Measurements from ENCODE around the gene TMC7. TPM values are rescaled to one million over a fixed set of nuclear protein-coding genes. Genes with fewer than 3 reads are reported as not detected.
"Not testable (repeated sequence)": the region's sequence is repeated elsewhere in the genome, so short reads cannot be mapped to it uniquely, and the experiment has no call there.

The TMC7 gene
- total RNA-seq = 2.8 and 3.6 TPM in 2 replicates

DNA sequence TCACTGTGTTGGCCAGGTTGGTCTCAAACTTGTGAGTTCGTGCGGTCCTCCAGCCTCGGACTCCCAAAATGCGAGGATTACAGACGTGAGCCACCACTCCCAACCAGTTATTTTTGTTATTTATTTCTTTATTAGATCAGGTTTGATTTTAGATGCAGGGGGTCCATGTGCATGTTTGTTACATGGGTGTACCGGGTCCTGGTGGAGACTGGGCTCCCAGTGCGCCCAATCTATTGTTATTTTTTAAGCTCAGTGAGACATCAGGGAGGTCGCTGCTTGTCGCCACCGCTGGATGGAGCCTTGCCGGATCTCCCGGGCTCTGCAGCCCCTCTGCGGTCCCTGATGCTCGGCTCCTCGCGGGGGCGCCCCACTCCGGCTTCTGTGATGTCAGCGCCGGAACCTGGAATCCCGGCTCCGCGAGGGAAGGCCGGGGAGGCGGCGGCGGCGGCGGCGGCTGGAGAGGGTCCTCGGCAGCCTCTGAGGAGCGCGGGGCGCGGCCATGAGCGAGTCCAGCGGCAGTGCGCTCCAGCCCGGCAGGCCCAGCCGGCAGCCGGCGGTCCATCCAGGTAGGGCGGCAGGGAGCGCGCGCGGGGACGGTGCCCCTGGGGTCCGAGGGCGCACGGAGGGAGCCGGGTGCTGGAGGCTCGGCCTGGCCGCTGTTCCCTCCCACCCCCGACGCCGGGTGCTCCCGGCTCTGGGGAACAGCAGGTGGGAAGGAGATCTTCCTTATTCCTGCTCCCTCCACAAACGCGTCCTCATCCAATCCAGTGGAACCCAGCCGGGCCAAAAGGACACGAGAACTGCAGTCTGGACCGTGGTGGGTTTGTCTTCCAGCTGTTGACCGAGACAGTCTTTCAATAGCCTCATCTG lies at the start of gene TMC7:
Gene TMC7, plus strand, starts transcription at position 370 of the 870 bp plus-strand sequence. Its CDS starts 130 bp downstream, at position 500.
- DNase-seq (ENCODE audit: low read depth in 2 of 2) = peak; percentile 91 to 94

GRCh38 chr16:18936727-18937340 lies 46.9 kb upstream of the TMC7 start:
- DNase-seq (ENCODE audit: low read depth in 2 of 2) = no peak

GRCh38 chr16:18937390-18937789 lies 46.3 kb upstream of the TMC7 start:
- no peak for DNase-seq (ENCODE audit: low read depth in 2 of 2)

DNA sequence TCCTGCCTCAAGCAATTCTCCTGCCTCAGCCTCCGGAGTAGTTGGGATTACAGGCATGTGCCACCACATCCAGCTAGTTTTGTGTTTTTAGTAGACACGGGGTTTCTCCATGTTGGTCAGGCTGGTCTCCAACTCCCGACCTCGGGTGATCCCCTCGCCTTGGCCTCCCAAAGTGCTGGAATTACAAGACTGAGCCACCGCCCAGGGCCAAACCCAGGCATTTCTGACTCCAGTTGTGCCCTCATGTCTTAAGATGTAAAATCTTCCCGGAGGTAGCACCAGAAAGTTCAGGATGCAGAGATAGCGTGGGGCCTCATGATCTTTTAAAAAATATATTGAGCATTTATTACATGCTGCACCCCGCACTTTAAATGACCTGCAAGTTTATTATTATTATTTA lies 44.7 kb upstream of the TMC7 start:
- DNase-seq (ENCODE audit: low read depth in 2 of 2) = no peak

DNA sequence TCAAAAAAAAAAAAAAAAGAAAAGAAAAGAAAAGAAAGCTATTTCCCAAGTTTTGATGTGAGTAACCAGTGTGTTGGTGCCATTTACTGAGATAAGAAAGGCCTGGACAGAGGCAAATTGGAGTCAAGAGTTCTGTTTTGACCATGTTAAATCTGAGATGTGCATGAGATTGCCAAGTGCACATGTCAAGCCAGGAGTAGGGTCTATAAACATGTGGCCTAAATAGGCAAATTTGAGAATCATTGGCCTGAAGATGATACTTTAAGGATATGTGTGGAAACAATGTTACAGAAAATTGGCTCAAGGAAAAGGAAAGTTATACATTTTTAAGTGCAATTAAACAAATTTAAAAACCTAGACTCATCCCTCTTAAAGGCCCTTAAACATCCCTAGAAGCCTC lies 42.3 kb upstream of the TMC7 start:
- no peak for DNase-seq (ENCODE audit: low read depth in 2 of 2)

- no peak for DNase-seq (ENCODE audit: low read depth in 2 of 2)
Observed at GRCh38 chr16:18942061-18942460, 41.7 kb upstream of the TMC7 start.

DNA sequence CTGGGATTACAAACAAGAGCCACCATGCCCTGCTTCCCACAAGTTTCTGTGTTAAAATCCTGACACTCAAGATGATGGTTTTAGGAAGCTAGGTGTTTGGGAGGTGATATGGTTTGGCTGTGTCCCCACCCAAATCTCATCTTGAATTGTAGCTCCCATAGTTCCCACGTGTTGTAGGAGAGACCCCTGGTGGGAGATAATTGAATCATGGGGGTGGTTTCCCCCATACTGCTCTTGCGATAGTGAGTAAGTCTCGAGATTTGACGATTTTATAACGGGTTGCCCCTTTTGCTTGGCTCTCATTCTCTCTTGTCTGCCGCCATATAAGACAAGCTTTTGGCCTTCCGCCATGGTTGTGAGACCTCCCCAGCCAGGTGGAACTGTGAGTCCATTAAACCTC lies 40.3 kb upstream of the TMC7 start:
- DNase-seq (ENCODE audit: low read depth in 2 of 2) = no peak

DNA sequence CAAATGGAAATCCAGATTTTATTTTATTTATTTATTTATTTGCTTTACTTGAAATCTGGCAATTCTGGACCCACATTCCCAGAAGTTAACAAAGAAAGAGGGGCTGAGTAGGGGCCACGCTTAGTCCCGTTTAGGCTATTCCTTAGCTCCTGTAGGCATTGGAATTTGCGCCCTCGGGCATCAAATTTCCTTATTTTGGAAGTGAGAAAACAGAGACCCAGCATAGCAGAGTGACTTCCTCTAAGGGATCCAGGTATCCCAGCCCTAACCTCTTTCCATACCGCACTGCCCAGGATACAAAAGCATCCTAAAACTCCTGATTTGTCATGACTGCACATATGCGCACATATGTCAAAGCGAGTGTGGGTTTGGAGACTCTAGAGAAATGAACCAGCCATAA lies 38.5 kb upstream of the TMC7 start:
- no peak for DNase-seq (ENCODE audit: low read depth in 2 of 2)

DNA sequence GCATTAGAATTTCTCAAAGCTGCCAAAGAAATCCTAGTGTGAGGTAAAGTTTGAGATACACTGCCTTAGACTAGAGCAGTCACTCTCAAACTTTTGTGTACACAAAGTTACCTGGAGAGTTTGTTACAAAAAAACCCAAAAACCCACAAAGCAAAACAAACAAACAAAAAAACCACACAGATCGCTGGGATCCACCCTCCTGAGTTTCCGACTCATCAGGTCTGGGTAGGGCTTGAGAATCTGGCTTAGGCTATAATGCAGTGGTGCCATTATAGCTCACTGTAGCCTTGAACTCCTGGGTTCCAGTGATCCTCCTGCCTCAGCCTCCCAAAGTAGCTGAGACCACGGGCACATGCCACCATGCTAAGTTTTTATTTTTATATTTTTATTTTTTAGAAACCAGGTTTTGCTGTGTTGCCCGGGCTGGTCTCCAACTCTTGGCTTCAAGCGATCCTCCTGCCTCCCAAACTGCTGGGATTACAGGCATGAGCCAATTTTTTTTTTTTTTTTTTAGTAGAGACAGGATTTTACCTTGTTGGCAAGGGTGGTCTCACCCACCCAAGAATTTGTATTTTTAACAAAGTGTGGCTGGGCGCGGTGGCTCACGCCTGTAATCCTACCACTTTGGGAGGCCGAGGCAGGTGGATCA lies 35.2 kb upstream of the TMC7 start:
- DNase-seq (ENCODE audit: low read depth in 2 of 2) = no peak

DNA sequence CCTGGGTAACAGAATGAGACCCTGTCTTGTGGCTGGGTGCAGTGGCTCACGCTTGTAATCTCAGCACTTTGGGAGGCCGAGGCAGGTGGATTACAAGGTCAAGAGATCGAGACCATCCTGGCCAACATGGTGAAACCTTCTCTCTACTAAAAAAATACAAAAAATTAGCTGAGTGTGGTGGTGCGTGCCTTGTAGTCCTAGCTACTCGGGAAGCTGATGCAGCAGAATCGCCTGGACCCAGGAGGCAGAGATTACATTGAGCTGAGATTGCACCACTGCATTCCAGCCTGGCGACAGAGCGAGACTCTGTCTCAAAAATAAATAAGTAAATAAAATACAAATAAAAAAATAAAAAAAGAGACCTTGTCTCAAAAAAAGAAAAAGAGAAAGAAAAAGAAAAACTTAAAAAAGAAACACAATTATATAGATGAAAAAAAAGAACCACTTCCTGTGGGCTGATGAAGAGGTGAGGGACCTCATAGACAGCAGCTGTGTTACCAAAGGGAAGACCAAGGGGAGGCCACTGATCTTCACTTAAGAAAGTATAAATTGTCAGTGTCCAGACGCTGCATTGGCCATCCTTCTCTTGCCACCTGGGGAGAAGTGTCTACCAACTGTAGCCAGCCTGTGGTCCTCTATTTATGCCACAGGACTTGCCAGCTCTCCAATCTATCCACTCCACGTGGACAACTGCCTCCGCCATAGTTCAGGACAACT lies 33.1 kb upstream of the TMC7 start:
- no peak for DNase-seq (ENCODE audit: low read depth in 2 of 2)

DNA sequence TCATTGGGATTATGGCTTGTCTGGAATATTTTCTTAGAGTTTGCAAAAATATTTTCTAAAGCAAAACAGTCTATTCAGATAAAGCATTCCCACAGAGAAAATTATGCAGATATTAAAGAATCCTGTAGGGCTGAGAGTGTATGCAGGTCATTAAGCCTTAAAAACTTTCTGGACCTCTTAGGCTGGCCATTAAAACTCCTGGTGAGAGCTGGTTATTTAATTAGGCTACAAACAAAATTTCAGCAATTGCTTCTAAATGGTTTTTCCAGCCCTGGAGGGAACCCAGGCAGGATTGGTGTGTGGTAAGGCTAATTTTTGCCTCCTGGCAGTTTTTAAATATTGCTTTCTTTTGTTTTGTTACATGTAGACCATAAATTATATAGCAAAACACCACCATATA lies 30.2 kb upstream of the TMC7 start:
- no peak for DNase-seq (ENCODE audit: low read depth in 2 of 2)

GRCh38 chr16:18955874-18956580 lies 27.7 kb upstream of the TMC7 start:
- peak; percentile 25 to 38 for DNase-seq (ENCODE audit: low read depth in 2 of 2)

DNA sequence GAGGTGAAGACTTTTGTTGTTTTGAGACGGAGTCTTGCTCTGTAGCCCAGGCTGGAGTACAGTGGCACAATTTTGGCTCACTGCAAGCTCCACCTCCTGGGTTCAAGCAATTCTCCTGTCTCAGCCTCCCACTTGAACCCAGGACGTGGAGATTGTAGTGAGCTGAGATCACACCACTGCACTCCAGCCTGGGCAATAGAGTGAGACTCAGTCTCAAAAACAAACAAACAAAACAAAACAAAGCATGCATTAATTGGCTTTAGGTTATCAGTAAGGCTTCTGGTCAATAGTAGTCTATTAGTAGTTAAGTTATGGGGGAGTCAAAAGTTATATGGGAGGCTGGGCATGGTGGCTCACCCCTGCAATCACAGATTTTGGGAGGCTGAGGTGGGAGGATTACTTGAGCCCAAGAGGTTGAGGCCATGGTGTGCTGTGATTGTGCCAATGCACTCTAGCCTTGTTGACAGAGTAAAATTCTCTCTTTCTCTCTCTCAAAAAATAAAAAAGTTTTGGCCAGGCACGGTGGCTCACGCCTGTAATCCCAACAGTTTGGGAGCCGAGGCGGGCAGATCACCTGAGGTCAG lies 27.0 kb upstream of the TMC7 start:
- not testable (repeated sequence) for DNase-seq (ENCODE audit: low read depth in 2 of 2)

DNA sequence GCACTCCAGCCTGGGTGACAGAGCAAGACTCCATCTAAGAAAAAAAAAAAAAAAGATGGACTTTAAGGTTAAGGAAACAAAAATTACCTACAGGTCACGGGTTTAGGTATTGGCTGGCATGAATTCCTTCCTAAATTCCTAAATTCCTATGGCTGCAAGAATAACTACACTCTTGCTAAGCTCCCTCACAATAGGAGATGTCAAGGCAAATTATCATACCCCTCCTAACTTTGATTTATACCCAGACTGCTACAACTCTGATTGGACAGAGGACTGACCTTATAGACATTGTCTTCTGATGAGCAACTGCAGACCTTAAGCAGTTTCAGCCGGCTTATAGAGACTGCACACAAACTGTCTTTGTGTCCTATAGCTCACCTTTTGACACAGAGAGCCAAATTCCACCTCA lies 25.1 kb upstream of the TMC7 start:
- DNase-seq (ENCODE audit: low read depth in 2 of 2) = no peak

DNA sequence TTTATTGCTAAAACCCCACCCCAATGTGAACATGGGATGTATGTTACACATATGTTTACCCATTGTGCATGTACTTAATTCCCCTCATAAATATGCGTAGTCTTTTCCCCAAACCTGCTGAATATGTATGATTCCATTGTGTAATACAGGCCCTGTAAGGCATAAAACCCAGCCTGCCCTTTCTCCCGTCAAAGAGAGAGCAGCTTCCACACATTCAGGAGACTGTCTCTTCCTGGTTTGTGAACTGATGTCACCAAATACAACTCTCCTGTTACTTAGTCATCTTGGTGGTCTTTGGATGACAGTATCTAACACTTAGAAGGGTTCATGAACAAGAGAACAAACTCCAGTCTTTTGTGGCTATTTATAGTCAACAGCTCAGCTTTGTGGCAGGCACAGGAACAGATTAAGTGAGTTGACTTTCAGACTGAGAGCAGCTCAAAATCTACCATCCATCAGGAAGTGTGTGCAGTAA lies 24.7 kb upstream of the TMC7 start:
- peak in 1 of 2 donors; percentile 2 for DNase-seq (ENCODE audit: low read depth in 2 of 2)

DNA sequence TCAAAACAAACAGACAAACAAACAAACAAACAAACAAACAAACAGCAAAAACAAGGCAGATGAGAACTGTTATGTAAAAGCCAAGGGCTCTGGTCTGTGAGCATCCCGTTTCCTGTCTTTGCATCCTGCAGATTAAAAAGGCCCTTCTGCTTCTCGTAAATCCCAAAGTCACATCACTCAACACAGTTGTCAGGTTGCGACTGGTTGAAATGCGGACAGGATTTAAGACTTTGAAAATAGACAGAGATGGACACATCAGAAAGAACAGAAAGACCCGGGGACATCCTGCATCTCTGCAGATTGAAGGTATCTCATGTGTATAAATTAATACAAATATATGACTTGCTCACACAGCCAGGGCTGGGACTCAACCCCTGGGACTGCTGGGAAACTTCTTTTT lies 18.2 kb upstream of the TMC7 start:
- no peak for DNase-seq (ENCODE audit: low read depth in 2 of 2)

DNA sequence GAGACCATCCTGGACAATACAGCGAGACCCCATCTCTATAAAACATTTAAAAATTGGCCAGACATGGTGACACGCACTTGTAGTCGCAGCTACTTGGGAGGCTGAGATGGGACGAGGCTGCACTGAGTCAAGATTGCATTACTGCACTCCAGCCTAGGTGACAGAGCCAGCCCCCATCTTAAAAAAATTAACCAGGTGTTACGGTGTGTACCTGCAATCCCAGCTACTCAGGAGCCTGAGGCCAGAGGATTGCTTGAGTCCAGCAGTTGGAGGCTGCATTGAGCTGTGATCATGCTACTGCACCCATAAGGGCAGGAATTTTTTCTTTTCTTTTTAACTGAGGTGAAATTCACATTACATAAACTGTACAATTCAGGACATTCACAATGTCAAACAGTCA lies 16.9 kb upstream of the TMC7 start:
- DNase-seq (ENCODE audit: low read depth in 2 of 2) = no peak

- DNase-seq (ENCODE audit: low read depth in 2 of 2) = peak; percentile 70 to 80
Observed at GRCh38 chr16:18969050-18969854, 14.5 kb upstream of the TMC7 start.

- no peak for DNase-seq (ENCODE audit: low read depth in 2 of 2)
Observed at GRCh38 chr16:18969855-18970240, 13.9 kb upstream of the TMC7 start.

DNA sequence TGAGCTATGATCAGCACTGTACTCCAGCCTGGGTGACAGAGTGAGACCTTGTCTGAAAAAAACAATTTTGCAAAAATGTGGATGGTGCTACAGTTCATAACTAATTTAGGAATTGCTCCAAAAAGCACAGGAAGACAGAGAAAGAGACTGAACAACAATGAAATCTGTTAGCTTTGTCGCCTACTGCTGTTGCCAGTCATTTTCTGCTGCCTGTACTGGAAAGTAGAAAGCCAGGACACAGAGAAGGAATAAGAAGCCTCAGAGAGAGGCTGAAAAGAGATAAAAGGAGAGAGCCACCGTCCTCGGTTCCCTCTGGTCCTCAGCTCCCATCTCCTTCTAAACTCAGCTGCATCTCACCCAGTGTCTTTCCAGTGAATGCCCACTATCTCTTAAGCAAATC lies 8.6 kb upstream of the TMC7 start:
- no peak for DNase-seq (ENCODE audit: low read depth in 2 of 2)
